HCT116 (cell line): ENCODE measurements around the gene CCDC102B.

ENCODE experiments used
- EGR1 ChIP-seq: IDR thresholded peaks from 2 replicates; pipeline ENCODE4 v1.6.1; 2012; ENCODE audit warnings: low read depth
- POLR2A ChIP-seq: IDR thresholded peaks from 2 replicates; pipeline ENCODE4 v1.7.0; 2011; ENCODE audit warnings: borderline replicate concordance; ENCODE audit not compliant: insufficient read depth, insufficient read length; ENCODE audit errors: extremely low read depth
- POLR2AphosphoS5 ChIP-seq: IDR thresholded peaks from 2 replicates; pipeline ENCODE4 v1.6.1; 2011; ENCODE audit warnings: mild to moderate bottlenecking, low read depth, low read length, moderate library complexity

DNA sequence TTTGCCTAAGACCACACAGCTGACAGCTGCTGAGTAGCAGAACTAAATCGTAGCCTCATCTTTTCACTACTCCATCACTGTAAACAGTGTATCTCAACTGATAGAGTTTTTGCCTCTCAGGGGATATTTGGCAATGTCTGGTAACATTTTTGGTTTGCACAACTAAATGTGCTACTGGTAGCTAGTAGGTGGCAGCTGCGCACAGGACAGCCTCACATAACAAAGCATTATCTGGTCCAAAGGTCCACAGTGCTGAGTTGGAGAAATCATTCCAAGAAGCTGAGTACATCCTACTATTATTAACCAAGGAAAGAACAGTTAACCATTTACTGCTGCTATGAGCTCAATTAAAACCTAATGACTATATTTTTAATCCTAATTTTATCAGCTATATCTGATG is 6.1 kb upstream of the CCDC102B start:
- TF ChIP-seq POLR2AphosphoS5 (no peak), EGR1 (no peak), POLR2A (no peak)
